Mucosa of rectum (tissue), 2 donors: ENCODE measurements around the gene TUSC2.
"Not testable (repeated sequence)": the region's sequence is repeated elsewhere in the genome, so short reads cannot be mapped to it uniquely, and the experiment has no call there.

Experiments used
- H3K27ac ChIP-seq, 2 donors: one replicate each; pipeline ENCODE4 v1.7.0; 2013; ENCODE audit warnings: inconsistent platforms in 2 of 2, low read depth in 2 of 2, low read length in 2 of 2
- H3K27me3 ChIP-seq, 2 donors: one replicate each; pipeline ENCODE4 v1.7.0; 2013; ENCODE audit warnings: low read length in 2 of 2; ENCODE audit not compliant: control insufficient read depth in 2 of 2, insufficient read depth in 2 of 2
- H3K36me3 ChIP-seq, 2 donors: one replicate each; pipeline ENCODE4 v1.7.0; 2013; ENCODE audit warnings: low read length in 2 of 2; ENCODE audit not compliant: control insufficient read depth in 2 of 2, insufficient read depth in 2 of 2
- H3K4me1 ChIP-seq, 2 donors: one replicate each; pipeline ENCODE4 v1.7.0; 2013; ENCODE audit warnings: low read length in 2 of 2, mild to moderate bottlenecking in 1 of 2; ENCODE audit not compliant: control insufficient read depth in 2 of 2, insufficient read depth in 2 of 2
- H3K4me3 ChIP-seq, 2 donors: one replicate each; pipeline ENCODE4 v1.7.0; 2013; ENCODE audit warnings: low read length in 2 of 2
- H3K9ac ChIP-seq, 2 donors: one replicate each; pipeline ENCODE4 v1.7.0; 2013; ENCODE audit warnings: low read length in 2 of 2, low read depth in 1 of 2, mild to moderate bottlenecking in 1 of 2
- H3K9me3 ChIP-seq, 2 donors: one replicate each; pipeline ENCODE4 v1.7.0; 2013; ENCODE audit warnings: low read length in 2 of 2; ENCODE audit not compliant: control insufficient read depth in 2 of 2
- donor health status: healthy.
- donor health status: Normal muscosa, but diverticular disease.

TUSC2 gene

DNA sequence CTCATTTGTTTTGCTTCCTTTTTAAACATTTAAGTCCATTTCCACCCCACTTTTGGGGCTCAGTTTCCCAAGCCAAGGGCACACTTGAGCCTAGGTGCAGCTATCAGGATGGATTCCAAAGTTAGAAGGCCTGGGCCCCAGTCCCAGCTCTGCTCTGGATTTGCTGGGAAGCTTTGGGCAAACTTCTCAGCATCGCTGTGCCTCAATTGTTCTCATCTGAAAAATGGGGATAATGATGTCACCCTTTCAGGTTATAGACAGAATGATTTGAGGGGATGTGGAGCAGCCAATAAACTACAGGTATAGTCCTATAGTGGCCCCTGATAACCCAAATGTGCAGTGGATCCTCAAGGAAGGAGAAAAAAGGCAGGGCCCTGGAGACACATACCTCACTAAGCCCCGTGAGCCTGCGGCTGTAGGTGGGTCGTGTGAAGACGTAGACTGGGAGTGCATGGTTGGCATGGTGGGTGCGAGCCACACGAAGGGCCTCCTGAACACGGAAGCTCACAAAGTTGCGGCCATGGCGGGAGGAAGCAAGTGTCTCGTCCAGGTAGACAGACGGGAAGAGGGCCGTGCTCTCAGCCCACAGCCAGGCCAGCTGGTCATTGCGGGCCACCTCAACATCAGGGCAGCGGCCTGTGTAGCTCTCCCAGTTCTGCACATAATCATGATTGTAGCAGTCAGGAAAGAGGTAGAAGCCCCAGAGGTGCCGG is 8.7 kb downstream of the TUSC2 start:
- peak overlapping the region; percentile 6 to 89 for H3K4me3 ChIP-seq
- no peaks in the 10 kb centered on the region for H3K9me3 ChIP-seq
- H3K27me3 ChIP-seq, result no peaks in the 10 kb centered on the region
- peak overlapping the region; percentile 26 to 87 for H3K9ac ChIP-seq
- no peak overlapping the region for H3K27ac ChIP-seq
- peaks cover 2 to 8% of the 10 kb centered on the region in 2 donors for H3K36me3 ChIP-seq
- peaks cover 55 to 60% of the 10 kb centered on the region in 2 donors for H3K4me1 ChIP-seq

- Histone ChIP-seq H3K4me1 (peaks cover 55 to 60% of the 10 kb centered on the region in 2 donors), H3K9me3 (no peaks in the 10 kb centered on the region), H3K27ac (peak overlapping the region; percentile 97 to 98), H3K27me3 (no peaks in the 10 kb centered on the region), H3K4me3 (peak overlapping the region in 1 of 2 donors; percentile 29), H3K9ac (peak overlapping the region in 1 of 2 donors; percentile 82), H3K36me3 (peaks cover 2 to 8% of the 10 kb centered on the region in 2 donors)
Observed at GRCh38 chr3:50318615-50319014, 9.4 kb downstream of the TUSC2 start.

DNA sequence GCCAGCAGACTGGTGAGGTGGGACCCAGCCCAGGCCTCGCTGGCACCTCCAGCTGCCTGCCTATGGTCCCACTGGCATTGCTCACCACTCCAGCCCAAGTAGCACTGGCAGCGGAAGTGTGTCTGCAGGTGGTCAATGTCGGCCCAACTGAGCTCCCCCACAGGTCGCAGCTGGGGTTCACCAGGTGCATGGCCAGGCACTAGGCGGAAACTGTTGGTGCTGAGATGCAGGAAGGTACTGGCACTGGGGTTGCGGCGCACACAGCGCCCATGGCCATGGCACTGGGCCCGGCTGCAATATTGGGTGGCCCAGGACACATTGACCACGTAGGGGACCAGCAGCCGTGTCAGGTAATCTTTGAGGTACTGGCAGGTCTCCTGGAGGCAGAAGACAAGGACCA is 9.9 kb downstream of the TUSC2 start:
- Histone ChIP-seq H3K27me3 (no peaks in the 10 kb centered on the region), H3K4me1 (peaks cover 55 to 60% of the 10 kb centered on the region in 2 donors), H3K9ac (peak overlapping the region; percentile 41 to 82), H3K27ac (peak overlapping the region; percentile 97 to 98), H3K36me3 (peaks cover 2 to 8% of the 10 kb centered on the region in 2 donors), H3K4me3 (peak overlapping the region in 1 of 2 donors; percentile 29), H3K9me3 (no peaks in the 10 kb centered on the region)

DNA sequence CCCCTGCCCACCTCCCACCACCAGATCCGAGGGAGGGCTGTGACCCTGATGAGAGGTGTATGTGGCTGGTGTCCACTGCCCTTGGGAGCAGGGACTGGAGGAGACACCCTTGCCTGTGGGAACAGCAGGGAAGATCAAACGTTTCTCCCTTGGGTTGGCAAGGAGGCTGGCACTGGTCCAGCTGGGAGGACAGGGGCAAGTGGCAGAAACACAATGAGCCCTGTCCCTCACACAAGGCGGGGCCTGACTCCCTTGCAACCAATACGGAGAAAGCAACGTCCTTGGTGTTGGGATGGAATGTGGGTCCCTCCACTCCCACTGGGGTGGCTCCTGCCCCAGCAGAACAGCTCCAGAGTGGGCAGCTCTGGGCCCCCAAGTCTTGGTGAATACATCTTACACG is 10.7 kb downstream of the TUSC2 start:
- Histone ChIP-seq H3K4me1 (peaks cover 53 to 54% of the 10 kb centered on the region in 2 donors), H3K9me3 (no peaks in the 10 kb centered on the region), H3K27ac (peak overlapping the region; percentile 97 to 98), H3K27me3 (no peaks in the 10 kb centered on the region), H3K9ac (peak overlapping the region; percentile 71 to 82), H3K36me3 (peaks cover 2 to 8% of the 10 kb centered on the region in 2 donors), H3K4me3 (peak overlapping the region; percentile 23 to 34)

GRCh38 chr3:50316657-50317242 is 11.3 kb downstream of the TUSC2 start:
- Histone ChIP-seq H3K4me3 (peak overlapping the region; percentile 23 to 34), H3K27ac (peak overlapping the region; percentile 97 to 98), H3K9ac (peak overlapping the region; percentile 71 to 82), H3K9me3 (no peaks in the 10 kb centered on the region), H3K36me3 (peaks cover 2 to 8% of the 10 kb centered on the region in 2 donors), H3K27me3 (no peaks in the 10 kb centered on the region), H3K4me1 (peaks cover 47 to 49% of the 10 kb centered on the region in 2 donors)

GRCh38 chr3:50314816-50315215 is 13.2 kb downstream of the TUSC2 start:
- Histone ChIP-seq H3K9me3 (no peaks in the 10 kb centered on the region), H3K36me3 (peaks cover 2 to 8% of the 10 kb centered on the region in 2 donors), H3K9ac (no peak overlapping the region), H3K4me1 (peaks cover 36 to 39% of the 10 kb centered on the region in 2 donors), H3K27me3 (no peaks in the 10 kb centered on the region), H3K4me3 (no peak overlapping the region), H3K27ac (no peak overlapping the region)

DNA sequence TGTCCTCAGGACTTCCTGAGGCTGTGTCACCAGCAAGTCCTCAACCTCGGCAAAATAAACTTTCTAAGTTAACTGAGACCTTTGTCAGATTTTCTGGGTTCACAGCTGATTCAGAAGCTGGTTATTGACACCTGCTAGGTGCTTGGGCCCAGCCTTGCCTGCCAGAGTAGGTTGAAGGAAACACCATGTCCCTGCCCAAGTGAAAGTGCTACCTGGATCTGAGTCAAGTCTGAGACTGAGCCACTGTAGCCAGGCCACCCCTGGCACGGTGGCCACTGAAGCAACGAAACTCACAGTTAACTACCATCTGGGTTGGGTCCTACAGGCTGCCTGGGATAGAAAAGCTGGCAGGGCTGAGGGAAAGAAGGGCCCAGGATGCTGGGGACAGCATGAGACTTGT is 13.7 kb downstream of the TUSC2 start:
- H3K36me3 ChIP-seq, result peaks cover 2 to 3% of the 10 kb centered on the region in 2 donors
- no peaks in the 10 kb centered on the region for H3K27me3 ChIP-seq
- H3K27ac ChIP-seq, result no peak overlapping the region
- no peak overlapping the region for H3K4me3 ChIP-seq
- no peaks in the 10 kb centered on the region for H3K9me3 ChIP-seq
- H3K9ac ChIP-seq, result no peak overlapping the region
- H3K4me1 ChIP-seq, result peaks cover 31 to 35% of the 10 kb centered on the region in 2 donors

- H3K9ac ChIP-seq, H3K36me3 ChIP-seq, H3K9me3 ChIP-seq, H3K27ac ChIP-seq, H3K27me3 ChIP-seq, H3K4me3 ChIP-seq: not testable (repeated sequence)
- peaks cover 9 to 12% of the 10 kb centered on the region in 2 donors for H3K4me1 ChIP-seq
Observed at GRCh38 chr3:50312041-50312440, 16.0 kb downstream of the TUSC2 start.

DNA sequence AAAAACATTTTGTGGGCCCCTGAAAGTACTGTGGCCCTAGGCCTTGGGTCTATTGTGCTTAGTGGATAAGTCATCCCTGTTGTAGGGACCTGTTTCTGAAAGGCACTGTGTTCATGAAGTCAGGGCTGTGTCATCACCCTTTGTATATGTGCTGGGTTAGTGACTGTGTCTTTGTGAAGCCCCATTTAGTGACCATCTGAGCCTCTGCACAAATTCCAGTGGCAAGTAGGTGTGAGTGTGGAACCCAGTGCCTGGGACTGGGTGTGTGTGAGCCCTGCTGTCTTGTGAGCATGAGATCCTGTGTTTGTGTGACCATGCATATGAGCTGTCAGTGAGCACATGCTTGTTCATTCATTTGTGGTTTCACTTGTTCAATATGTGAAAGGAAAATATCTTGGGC is 23.4 kb downstream of the TUSC2 start:
- Histone ChIP-seq H3K27ac (no peak overlapping the region), H3K9ac (no peak overlapping the region), H3K4me3 (no peak overlapping the region), H3K9me3 (no peaks in the 10 kb centered on the region), H3K36me3 (no peaks in the 10 kb centered on the region), H3K27me3 (no peaks in the 10 kb centered on the region), H3K4me1 (peaks cover 16 to 21% of the 10 kb centered on the region in 2 donors)

DNA sequence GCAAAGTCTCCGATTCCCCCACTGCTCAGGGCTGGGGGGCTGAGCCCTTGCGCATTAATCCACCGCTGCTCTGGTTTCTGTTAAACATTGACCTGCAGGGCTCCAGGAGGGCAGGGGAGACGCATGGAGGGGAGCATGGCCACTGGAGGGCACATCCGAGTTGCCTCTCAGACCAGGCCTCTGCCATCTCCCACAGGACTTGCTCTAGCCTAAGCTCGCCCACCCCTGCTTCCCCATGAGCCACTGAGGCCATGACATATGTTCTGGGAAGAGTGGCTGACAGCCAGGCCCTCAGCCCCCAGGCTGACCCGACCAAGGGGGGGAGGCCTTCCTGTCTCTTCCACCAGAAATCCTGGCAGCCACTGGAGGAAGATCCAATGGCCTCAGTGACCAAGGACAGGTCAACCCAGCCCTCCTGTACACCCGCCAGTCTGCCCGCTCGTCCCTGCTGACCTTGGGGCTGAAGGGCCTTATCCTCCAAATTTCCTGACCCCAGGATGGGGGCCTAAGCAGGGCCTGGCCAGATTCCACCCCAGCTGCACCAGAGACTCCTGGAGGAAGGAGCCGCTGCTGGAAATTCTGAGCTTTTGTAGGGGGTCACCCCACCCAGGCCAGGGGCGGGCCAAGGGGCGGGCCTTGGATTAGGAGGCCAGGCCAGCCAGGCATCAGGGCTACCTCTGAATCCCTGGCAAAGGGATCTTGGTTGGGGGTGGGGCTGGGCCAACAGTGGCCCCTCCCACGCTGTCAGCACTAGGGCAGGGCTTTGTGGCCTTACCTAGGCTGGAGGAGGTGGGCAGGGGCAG is 24.8 kb downstream of the TUSC2 start, which contains the start of gene HYAL1:
TSS of gene HYAL1 (minus strand) at position 562 of the 803 bp plus-strand sequence. CDS start 618 bp downstream, outside the sequence.
- H3K4me1 ChIP-seq, result peaks cover 25 to 31% of the 10 kb centered on the region in 2 donors
- peak within 1 kb of the TSS in 1 of 2 donors; percentile 61 for H3K9ac ChIP-seq
- H3K36me3 ChIP-seq, result no peaks in the 10 kb centered on the region
- peak within 1 kb of the TSS; percentile 19 to 58 for H3K27ac ChIP-seq
- no peaks in the 10 kb centered on the region for H3K27me3 ChIP-seq
- no peaks in the 10 kb centered on the region for H3K9me3 ChIP-seq
- no peak within 1 kb of the TSS for H3K4me3 ChIP-seq
